Osteoblast (primary cell): Measurements from ENCODE around the gene ZNF287. TPM values are rescaled to one million over a fixed set of nuclear protein-coding genes. Genes with fewer than 3 reads are reported as not detected.
A peak's percentile ranks its signal among the peaks of the same experiment; 100 is the strongest.

ENCODE experiments used
- DNase-seq: peaks from one replicate; pipeline ENCODE4 v3.0.0; 2011; ENCODE audit warnings: low spot score, mixed read lengths; ENCODE audit not compliant: insufficient read length; ENCODE audit errors: missing footprints
- H2AFZ ChIP-seq: 2 replicates; pipeline ENCODE4 v1.6.0; 2011; ENCODE audit warnings: mild to moderate bottlenecking, low read length
- H3K27ac ChIP-seq: 2 replicates; pipeline ENCODE4 v1.5.1; 2011; ENCODE audit warnings: mild to moderate bottlenecking, low read depth, low read length, moderate library complexity
- H3K27me3 ChIP-seq: 2 replicates; pipeline ENCODE4 v1.6.0; 2012; ENCODE audit warnings: mild to moderate bottlenecking, control low read depth, inconsistent platforms, low read length, moderate library complexity; ENCODE audit not compliant: insufficient read depth
- H3K36me3 ChIP-seq: 2 replicates; pipeline ENCODE4 v1.5.1; 2011; ENCODE audit warnings: mild to moderate bottlenecking, low read length, control low read depth, moderate library complexity; ENCODE audit not compliant: insufficient read depth
- H3K4me1 ChIP-seq: 2 replicates; pipeline ENCODE4 v1.5.1; 2011; ENCODE audit warnings: mild to moderate bottlenecking, low read length, control low read depth, moderate library complexity; ENCODE audit not compliant: insufficient read depth
- H3K4me2 ChIP-seq: 2 replicates; pipeline ENCODE4 v1.6.0; 2011; ENCODE audit warnings: mild to moderate bottlenecking, low read length; ENCODE audit not compliant: insufficient read depth
- H3K4me3 ChIP-seq: fragments of 200-600 bp; sonication (generic); 3 replicates; pipeline ENCODE4 v1.5.1; 2012; ENCODE audit warnings: mild to moderate bottlenecking, low read length, inconsistent platforms; ENCODE audit not compliant: insufficient read depth
- H3K79me2 ChIP-seq: 2 replicates; pipeline ENCODE4 v1.6.0; 2012; ENCODE audit warnings: mild to moderate bottlenecking, low read length, control low read depth, inconsistent platforms; ENCODE audit not compliant: insufficient read depth
- H3K9me3 ChIP-seq: 2 replicates; pipeline ENCODE4 v1.5.1; 2011; ENCODE audit warnings: low read depth, low read length, control low read depth
- H4K20me1 ChIP-seq: 2 replicates; pipeline ENCODE4 v1.6.0; 2012; ENCODE audit warnings: mild to moderate bottlenecking, low read length, control low read depth; ENCODE audit not compliant: insufficient read depth
- CTCF ChIP-seq: IDR thresholded peaks from 2 replicates; pipeline ENCODE4 v1.5.1; 2011; ENCODE audit warnings: mild to moderate bottlenecking, low read depth, low read length, moderate library complexity; ENCODE audit errors: extremely low read depth
- total RNA-seq: library from RNA; depleted of rRNA; stranded (reverse); fragments of >200 nt; gene quantifications from 2 replicates; pipeline ENCODE4 v1.2.3, GENCODE V29; 2012

The ZNF287 gene
- total RNA-seq, 1 donor = 10.9 TPM

- Histone ChIP-seq H3K4me2 (peak overlapping the region; percentile 88), H3K4me3 (peak overlapping the region; percentile 76), H3K27me3 (peaks cover 33% of the 10 kb centered on the region), H4K20me1 (no peaks in the 10 kb centered on the region), H2AFZ (peak overlapping the region; percentile 99), H3K4me1 (peaks cover 7% of the 10 kb centered on the region), H3K27ac (no peak overlapping the region), H3K9me3 (no peaks in the 10 kb centered on the region), H3K79me2 (no peaks in the 10 kb centered on the region), H3K36me3 (no peaks in the 10 kb centered on the region)
- no peak for DNase-seq
- TF ChIP-seq CTCF = no peak
These were observed 14.8 kb upstream of the ZNF287 start for GRCh38 chr17:16583781-16584180.

- Histone ChIP-seq H3K27ac (no peak overlapping the region), H3K9me3 (no peaks in the 10 kb centered on the region), H3K79me2 (peaks cover 4% of the 10 kb centered on the region), H2AFZ (no peak overlapping the region), H3K36me3 (no peaks in the 10 kb centered on the region), H4K20me1 (no peaks in the 10 kb centered on the region), H3K27me3 (peaks cover 14% of the 10 kb centered on the region), H3K4me2 (no peak overlapping the region), H3K4me1 (peaks cover 2% of the 10 kb centered on the region), H3K4me3 (no peak overlapping the region)
- TF ChIP-seq CTCF = no peak
- DNase-seq = no peak
These were observed 4.5 kb upstream of the ZNF287 start for GRCh38 chr17:16573466-16573865.

- peaks cover 11% of the 10 kb centered on the region for H3K27me3 ChIP-seq
- H3K4me2 ChIP-seq = peak overlapping the region; percentile 95
- H3K27ac ChIP-seq = no peak overlapping the region
- H3K9me3 ChIP-seq = no peaks in the 10 kb centered on the region
- peaks cover 6% of the 10 kb centered on the region for H3K4me1 ChIP-seq
- H2AFZ ChIP-seq = peak overlapping the region; percentile 95
- H3K4me3 ChIP-seq = peak overlapping the region; percentile 89
- H4K20me1 ChIP-seq = no peaks in the 10 kb centered on the region
- peaks cover 8% of the 10 kb centered on the region for H3K36me3 ChIP-seq
- no peak for DNase-seq
- no peak for TF ChIP-seq CTCF
- peaks cover 15% of the 10 kb centered on the region for H3K79me2 ChIP-seq
These were observed 331 bp upstream of the ZNF287 start for GRCh38 chr17:16569358-16569712.

GRCh38 chr17:16552637-16553045 lies 16.4 kb downstream of the ZNF287 start:
- H3K27ac ChIP-seq = no peak overlapping the region
- no peaks in the 10 kb centered on the region for H3K79me2 ChIP-seq
- H2AFZ ChIP-seq = no peak overlapping the region
- no peaks in the 10 kb centered on the region for H3K4me1 ChIP-seq
- H3K36me3 ChIP-seq = peaks cover 44% of the 10 kb centered on the region
- no peak overlapping the region for H3K4me2 ChIP-seq
- no peaks in the 10 kb centered on the region for H4K20me1 ChIP-seq
- H3K9me3 ChIP-seq = peaks cover 41% of the 10 kb centered on the region
- no peaks in the 10 kb centered on the region for H3K27me3 ChIP-seq
- no peak for DNase-seq
- H3K4me3 ChIP-seq = no peak overlapping the region
- no peak for TF ChIP-seq CTCF
